Suprapubic skin (tissue), 4 donors: Measurements from ENCODE around the gene CCDC167. TPM values are rescaled to one million over a fixed set of nuclear protein-coding genes. Genes with fewer than 3 reads are reported as not detected.

ENCODE experiments used
- DNase-seq, 2 donors: peaks; one replicate each; pipeline ENCODE4 v3.0.0-alpha.2; 2019; ENCODE audit warnings: low spot score in 2 of 2
- H3K27ac ChIP-seq: fragments of 200-600 bp; sonication (generic); one replicate; pipeline ENCODE4 v1.5.1; 2019
- H3K27me3 ChIP-seq: fragments of 200-600 bp; sonication (generic); one replicate; pipeline ENCODE4 v1.5.1; 2019
- H3K36me3 ChIP-seq: fragments of 200-600 bp; sonication (generic); one replicate; pipeline ENCODE4 v1.5.1; 2019
- H3K4me1 ChIP-seq: fragments of 200-600 bp; sonication (generic); one replicate; pipeline ENCODE4 v1.5.1; 2019
- H3K4me3 ChIP-seq: fragments of 200-600 bp; sonication (generic); one replicate; pipeline ENCODE4 v1.5.1; 2019; ENCODE audit warnings: mild to moderate bottlenecking
- H3K9me3 ChIP-seq: fragments of 200-600 bp; sonication (generic); one replicate; pipeline ENCODE4 v1.5.1; 2019
- EP300 ChIP-seq: sonication (generic); formaldehyde crosslinking; IDR thresholded peaks from one replicate; pipeline ENCODE4 v1.6.1; 2017; ENCODE audit warnings: antibody characterized with exemption
- POLR2A ChIP-seq, 2 donors: fragments of 450-650 bp; IDR thresholded peaks; one replicate each; pipeline ENCODE4 v1.6.1; 2017; ENCODE audit warnings: antibody characterized with exemption in 2 of 2, mild to moderate bottlenecking in 2 of 2, moderate library complexity in 2 of 2
- POLR2AphosphoS5 ChIP-seq, 3 donors: sonication (generic); formaldehyde crosslinking; IDR thresholded peaks; one replicate each; pipeline ENCODE4 v1.6.1; 2017; ENCODE audit warnings: antibody characterized with exemption in 3 of 3
- WGBS: methylation state at CpG from one replicate; pipeline ENCODE4 v1.1.5; 2018; 5-methylcytosine and 5-hydroxymethylcytosine counted together
- total RNA-seq, 4 donors: library from RNA; depleted of rRNA; stranded (reverse); fragments of >200 nt; gene quantifications; one replicate each; pipeline ENCODE4 v1.1.0, GENCODE V29; 2016
- TF ChIP-seq, protein P1 (sequence below), 2 donors: fragments of 200-600 bp in 1 of 2; fragments of 450-650 bp in 1 of 2; sonication (generic) in 1 of 2; IDR thresholded peaks; one replicate each; pipeline ENCODE4 v1.5.1; 2016 to 2019; ENCODE audit warnings: antibody characterized with exemption in 2 of 2, mild to moderate bottlenecking in 1 of 2, moderate library complexity in 1 of 2

The CCDC167 gene
- total RNA-seq, 4 donors from 2014 or later, result 16.3 to 31.3 (median 25.1) TPM

DNA sequence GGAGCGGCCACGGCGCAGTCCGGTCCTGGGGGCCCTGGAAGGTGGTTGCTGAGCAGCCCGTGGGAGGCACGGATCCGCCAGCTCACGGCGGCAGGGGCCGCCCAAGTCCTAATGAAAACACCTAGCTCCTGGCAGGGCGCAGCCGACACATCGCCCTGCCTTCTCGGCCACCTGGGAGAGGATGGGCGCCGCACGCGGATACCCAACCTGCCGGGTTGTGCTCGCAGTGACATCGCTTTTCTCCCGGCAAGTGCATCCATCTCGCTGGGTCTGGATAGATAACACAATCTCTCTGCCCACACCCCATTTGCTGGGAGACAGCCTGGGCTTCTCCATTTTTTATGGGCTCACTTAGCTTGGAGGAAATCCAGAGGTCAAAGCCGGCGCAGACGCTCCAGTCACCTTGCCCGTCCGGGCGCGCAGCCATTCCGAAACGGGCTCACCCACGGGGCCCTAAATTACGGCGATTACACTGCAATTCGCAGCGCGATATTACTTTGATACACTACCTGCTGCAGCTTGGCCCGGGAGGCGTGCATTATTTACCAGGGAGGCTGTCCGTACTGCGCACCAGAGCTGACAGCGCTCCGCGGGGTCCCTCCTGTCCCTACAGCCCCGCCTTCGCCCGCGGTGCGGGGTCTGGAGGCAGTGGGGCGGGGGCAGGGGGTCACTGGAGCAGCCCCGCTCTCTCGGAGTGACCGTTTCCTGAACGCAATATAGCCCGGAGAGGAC lies 36.2 kb upstream of the CCDC167 start:
- peak overlapping the region; percentile 26 for H3K4me3 ChIP-seq

DNA sequence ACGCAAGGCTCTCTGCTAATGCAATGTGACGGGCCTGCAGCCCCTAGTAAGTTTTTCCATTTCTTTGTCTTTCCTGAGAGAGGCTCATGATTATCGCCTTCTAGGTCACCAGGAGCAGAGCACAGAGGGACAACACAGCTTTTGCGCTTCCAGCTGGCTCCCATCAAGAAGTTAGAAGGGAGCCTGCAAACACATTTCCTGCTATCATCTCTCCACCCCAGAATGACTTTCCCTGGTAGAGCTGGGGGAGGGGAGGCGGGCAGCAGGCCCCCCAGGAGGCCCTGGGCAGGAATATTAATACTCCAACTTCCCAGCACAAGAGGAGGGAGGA lies 35.7 kb upstream of the CCDC167 start:
- no peaks in the 10 kb centered on the region for H3K9me3 ChIP-seq
- H3K27ac ChIP-seq, result no peak overlapping the region
- no peaks in the 10 kb centered on the region for H3K36me3 ChIP-seq
- H3K27me3 ChIP-seq, result peaks cover 71% of the 10 kb centered on the region
- H3K4me3 ChIP-seq, result peak overlapping the region; percentile 26
- no peak for DNase-seq
- WGBS, result 52% methylated on average over 5 of the region's 5 CpGs
- peaks cover 15% of the 10 kb centered on the region for H3K4me1 ChIP-seq
- no peak for TF ChIP-seq POLR2AphosphoS5 (IDR thresholded peaks at IDR 0.05)

More for the DNA sequence above, 36.2 kb upstream of the CCDC167 start:
- TF ChIP-seq EP300 (no peak), POLR2A (IDR thresholded peaks at IDR 0.05) (no peak), POLR2AphosphoS5 (IDR thresholded peaks at IDR 0.05) (no peak)
- TF ChIP-seq, protein P1, sequence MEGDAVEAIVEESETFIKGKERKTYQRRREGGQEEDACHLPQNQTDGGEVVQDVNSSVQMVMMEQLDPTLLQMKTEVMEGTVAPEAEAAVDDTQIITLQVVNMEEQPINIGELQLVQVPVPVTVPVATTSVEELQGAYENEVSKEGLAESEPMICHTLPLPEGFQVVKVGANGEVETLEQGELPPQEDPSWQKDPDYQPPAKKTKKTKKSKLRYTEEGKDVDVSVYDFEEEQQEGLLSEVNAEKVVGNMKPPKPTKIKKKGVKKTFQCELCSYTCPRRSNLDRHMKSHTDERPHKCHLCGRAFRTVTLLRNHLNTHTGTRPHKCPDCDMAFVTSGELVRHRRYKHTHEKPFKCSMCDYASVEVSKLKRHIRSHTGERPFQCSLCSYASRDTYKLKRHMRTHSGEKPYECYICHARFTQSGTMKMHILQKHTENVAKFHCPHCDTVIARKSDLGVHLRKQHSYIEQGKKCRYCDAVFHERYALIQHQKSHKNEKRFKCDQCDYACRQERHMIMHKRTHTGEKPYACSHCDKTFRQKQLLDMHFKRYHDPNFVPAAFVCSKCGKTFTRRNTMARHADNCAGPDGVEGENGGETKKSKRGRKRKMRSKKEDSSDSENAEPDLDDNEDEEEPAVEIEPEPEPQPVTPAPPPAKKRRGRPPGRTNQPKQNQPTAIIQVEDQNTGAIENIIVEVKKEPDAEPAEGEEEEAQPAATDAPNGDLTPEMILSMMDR (IDR thresholded peaks at IDR 0.05), result no peak
- no peak overlapping the region for H3K27ac ChIP-seq
- no peaks in the 10 kb centered on the region for H3K9me3 ChIP-seq
- peaks cover 15% of the 10 kb centered on the region for H3K4me1 ChIP-seq
- no peaks in the 10 kb centered on the region for H3K36me3 ChIP-seq
- peaks cover 67% of the 10 kb centered on the region for H3K27me3 ChIP-seq
- no peak for DNase-seq
- WGBS, result 20% methylated on average over 20 of the region's 56 CpGs

DNA sequence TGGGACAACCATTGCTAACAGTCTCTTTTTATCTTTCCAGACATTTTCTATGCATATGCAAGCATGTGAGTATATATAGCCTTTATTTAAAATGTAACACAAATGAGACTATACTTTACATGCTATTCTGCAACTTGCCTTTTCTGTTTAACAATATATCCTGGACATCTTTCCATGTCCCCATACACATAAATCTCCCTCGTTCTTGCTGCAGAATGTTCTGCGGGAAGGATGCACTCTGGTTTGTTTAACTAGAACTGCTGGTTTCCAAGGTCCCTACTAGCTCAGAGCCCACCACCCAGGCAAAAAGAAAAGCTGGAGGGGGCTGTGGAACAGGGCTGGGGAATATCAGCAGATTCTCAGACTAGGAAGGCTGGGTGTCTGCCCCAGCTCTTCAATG lies 35.2 kb upstream of the CCDC167 start:
- no peak for DNase-seq
- Histone ChIP-seq H3K27me3 (peaks cover 76% of the 10 kb centered on the region), H3K9me3 (no peaks in the 10 kb centered on the region), H3K4me3 (no peak overlapping the region), H3K27ac (no peak overlapping the region), H3K4me1 (peaks cover 15% of the 10 kb centered on the region), H3K36me3 (no peaks in the 10 kb centered on the region)
- 71% methylated on average over 2 of the region's 2 CpGs for WGBS
- no peak for TF ChIP-seq EP300
- no peak for TF ChIP-seq POLR2A (IDR thresholded peaks at IDR 0.05)
- TF ChIP-seq POLR2AphosphoS5 (IDR thresholded peaks at IDR 0.05), result no peak
- TF ChIP-seq, protein P1 (IDR thresholded peaks at IDR 0.05), result no peak

DNA sequence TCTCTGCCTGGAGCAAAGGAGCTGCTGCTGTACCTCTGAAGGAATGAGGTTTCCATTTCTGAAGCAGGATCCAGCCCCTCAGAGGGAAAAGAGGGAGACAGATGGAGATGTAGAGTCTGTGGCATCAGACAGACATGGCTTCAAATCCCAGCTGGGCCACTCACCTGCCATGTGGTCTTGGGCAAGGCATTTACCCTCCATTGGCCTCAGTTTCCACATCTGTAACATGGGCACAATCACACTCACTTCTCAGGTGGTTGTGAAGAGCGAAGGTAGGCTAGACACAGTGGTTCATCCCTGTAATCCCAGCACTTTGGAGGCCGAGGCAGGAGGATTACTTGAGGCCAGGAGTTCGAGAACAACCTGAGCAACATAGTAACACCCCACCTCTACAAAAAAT lies 32.4 kb upstream of the CCDC167 start:
- TF ChIP-seq EP300 (no peak), POLR2A (IDR thresholded peaks at IDR 0.05) (no peak), POLR2AphosphoS5 (IDR thresholded peaks at IDR 0.05) (no peak)
- TF ChIP-seq, protein P1 (IDR thresholded peaks at IDR 0.05), result no peak
- Histone ChIP-seq H3K4me3 (no peak overlapping the region), H3K9me3 (no peaks in the 10 kb centered on the region), H3K27ac (no peak overlapping the region), H3K36me3 (no peaks in the 10 kb centered on the region), H3K27me3 (peaks cover 92% of the 10 kb centered on the region), H3K4me1 (peaks cover 25% of the 10 kb centered on the region)
- 84% methylated on average over 3 of the region's 3 CpGs for WGBS
- no peak for DNase-seq

- no peak overlapping the region for H3K4me3 ChIP-seq
- peaks cover 24% of the 10 kb centered on the region for H3K4me1 ChIP-seq
- 89% methylated on average over 4 of the region's 5 CpGs for WGBS
- DNase-seq, result no peak
- H3K27me3 ChIP-seq, result peaks cover 92% of the 10 kb centered on the region
- no peaks in the 10 kb centered on the region for H3K36me3 ChIP-seq
- no peaks in the 10 kb centered on the region for H3K9me3 ChIP-seq
- no peak overlapping the region for H3K27ac ChIP-seq
- no peak for TF ChIP-seq POLR2A (IDR thresholded peaks at IDR 0.05)
These were observed 31.8 kb upstream of the CCDC167 start for GRCh38 chr6:37531437-37532036.

DNA sequence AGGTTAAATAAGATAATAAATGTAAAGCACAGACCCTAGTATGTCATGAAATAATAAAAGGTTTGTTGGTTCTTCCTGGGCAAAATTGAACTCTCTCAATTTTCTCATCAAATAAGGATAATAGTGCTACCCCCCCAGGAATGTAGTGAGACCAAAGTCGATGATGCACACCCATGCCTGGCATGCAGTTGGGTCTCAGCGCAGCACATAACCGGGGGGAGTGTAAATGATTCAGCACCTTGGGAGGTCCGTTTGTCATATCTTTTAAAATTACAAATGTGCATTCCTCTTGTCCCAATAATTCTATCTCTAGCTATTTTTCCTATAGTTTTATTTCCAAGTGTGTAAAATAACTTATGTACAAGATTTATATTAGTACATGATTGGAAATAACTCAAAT lies 31.3 kb upstream of the CCDC167 start:
- H3K4me3 ChIP-seq, result no peak overlapping the region
- H3K27me3 ChIP-seq, result peaks cover 87% of the 10 kb centered on the region
- 86% methylated on average over 4 of the region's 4 CpGs for WGBS
- TF ChIP-seq POLR2AphosphoS5 (IDR thresholded peaks at IDR 0.05), result no peak
- TF ChIP-seq, protein P1 (IDR thresholded peaks at IDR 0.05), result no peak
- TF ChIP-seq POLR2A (IDR thresholded peaks at IDR 0.05), result no peak
- TF ChIP-seq EP300, result no peak
- no peaks in the 10 kb centered on the region for H3K36me3 ChIP-seq
- DNase-seq, result no peak
- H3K27ac ChIP-seq, result no peak overlapping the region
- peaks cover 19% of the 10 kb centered on the region for H3K4me1 ChIP-seq
- H3K9me3 ChIP-seq, result no peaks in the 10 kb centered on the region
